PC-9 (cell line): Measurements from ENCODE around the gene RCC1.

Source experiments
- EZH2 ChIP-seq: fragments of 200-600 bp; sonication (generic); IDR thresholded peaks from 2 replicates; pipeline ENCODE4 v1.8.0; 2017; ENCODE audit warnings: antibody characterized with exemption, low read depth
- TF ChIP-seq, protein P1 (sequence below): fragments of 200-600 bp; sonication (generic); conservative IDR thresholded peaks from 2 replicates; pipeline ENCODE4 v1.6.1; 2017; ENCODE audit warnings: mixed run types, antibody characterized with exemption, mild to moderate bottlenecking, moderate library complexity

DNA sequence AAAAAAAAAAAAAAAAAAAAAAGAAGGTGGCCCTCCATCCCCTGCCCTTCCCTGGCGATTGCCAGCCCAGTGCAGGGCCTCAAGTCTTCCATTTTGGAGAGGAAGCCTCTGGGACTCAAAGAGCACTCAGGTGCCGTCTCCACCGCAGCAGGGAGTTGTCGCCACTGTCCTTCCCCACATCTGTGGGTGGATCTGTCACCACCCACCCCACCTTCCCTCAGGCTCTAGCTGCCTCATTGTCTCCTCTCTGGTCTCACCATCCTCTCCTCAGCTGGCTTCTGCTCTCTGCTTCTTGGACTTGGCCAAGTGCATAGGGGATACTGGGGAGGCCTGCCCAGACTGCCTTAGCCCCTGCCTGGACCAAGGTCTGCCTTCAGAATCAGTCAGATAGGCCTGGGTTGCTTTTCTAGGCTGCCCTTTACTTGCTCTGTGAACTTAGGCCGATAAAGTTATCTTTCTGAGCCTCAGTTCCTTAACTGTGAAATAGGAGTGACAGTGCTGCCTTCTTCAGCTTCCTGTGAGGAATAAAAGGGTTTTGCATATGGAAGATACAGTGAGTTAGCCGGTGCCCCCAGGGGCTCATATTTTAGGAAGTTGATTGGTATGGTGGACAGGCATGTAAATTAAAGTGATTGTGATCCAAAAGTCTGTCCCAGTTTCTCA is 15.8 kb downstream of the RCC1 start:
- TF ChIP-seq, protein P1, sequence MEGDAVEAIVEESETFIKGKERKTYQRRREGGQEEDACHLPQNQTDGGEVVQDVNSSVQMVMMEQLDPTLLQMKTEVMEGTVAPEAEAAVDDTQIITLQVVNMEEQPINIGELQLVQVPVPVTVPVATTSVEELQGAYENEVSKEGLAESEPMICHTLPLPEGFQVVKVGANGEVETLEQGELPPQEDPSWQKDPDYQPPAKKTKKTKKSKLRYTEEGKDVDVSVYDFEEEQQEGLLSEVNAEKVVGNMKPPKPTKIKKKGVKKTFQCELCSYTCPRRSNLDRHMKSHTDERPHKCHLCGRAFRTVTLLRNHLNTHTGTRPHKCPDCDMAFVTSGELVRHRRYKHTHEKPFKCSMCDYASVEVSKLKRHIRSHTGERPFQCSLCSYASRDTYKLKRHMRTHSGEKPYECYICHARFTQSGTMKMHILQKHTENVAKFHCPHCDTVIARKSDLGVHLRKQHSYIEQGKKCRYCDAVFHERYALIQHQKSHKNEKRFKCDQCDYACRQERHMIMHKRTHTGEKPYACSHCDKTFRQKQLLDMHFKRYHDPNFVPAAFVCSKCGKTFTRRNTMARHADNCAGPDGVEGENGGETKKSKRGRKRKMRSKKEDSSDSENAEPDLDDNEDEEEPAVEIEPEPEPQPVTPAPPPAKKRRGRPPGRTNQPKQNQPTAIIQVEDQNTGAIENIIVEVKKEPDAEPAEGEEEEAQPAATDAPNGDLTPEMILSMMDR = no peak
- no peak for TF ChIP-seq EZH2
